RPMI8226 (cell line): ENCODE results near the gene CDK9.

ENCODE experiments used
- DNase-seq: peaks from one replicate; pipeline ENCODE4 v3.0.0-alpha.2; 2015

Gene CDK9

GRCh38 chr9:127762111-127762676 lies 23.6 kb upstream of the CDK9 start:
- no peak for DNase-seq

- DNase-seq = peak; percentile 69
Measured at GRCh38 chr9:127763918-127764384, 21.9 kb upstream of the CDK9 start.

GRCh38 chr9:127765418-127765817 lies 20.4 kb upstream of the CDK9 start:
- no peak for DNase-seq

- DNase-seq = no peak
Measured at GRCh38 chr9:127767410-127767809, 18.4 kb upstream of the CDK9 start.

GRCh38 chr9:127767909-127768331 lies 17.9 kb upstream of the CDK9 start:
- DNase-seq = no peak

- DNase-seq = no peak
Measured at GRCh38 chr9:127768698-127769097, 17.1 kb upstream of the CDK9 start.

- DNase-seq = no peak
Measured at GRCh38 chr9:127769101-127769500, 16.7 kb upstream of the CDK9 start.

- no peak for DNase-seq
Measured at GRCh38 chr9:127769929-127770582, 15.8 kb upstream of the CDK9 start.

DNA sequence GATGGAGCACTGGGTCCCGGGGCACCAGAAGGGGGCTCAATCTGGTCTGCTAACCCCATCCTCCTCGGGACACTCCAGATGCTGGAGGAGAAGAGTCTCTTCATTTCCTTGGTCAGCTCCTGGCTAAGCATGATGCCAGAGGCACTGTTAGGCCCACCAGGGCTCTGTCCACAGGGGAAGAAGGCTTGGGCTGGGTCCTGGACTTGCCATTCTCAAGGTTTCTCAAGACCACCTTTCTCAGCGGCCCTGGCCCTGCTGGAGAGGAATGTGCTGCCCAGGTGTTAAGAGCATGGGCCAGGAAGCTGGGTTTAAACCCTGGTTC lies 15.3 kb upstream of the CDK9 start:
- DNase-seq = no peak

GRCh38 chr9:127770905-127771569 lies 14.8 kb upstream of the CDK9 start:
- peak; percentile 99 for DNase-seq

- DNase-seq = no peak
Measured at GRCh38 chr9:127771570-127772189, 14.2 kb upstream of the CDK9 start.

GRCh38 chr9:127772603-127773002 lies 13.2 kb upstream of the CDK9 start:
- no peak for DNase-seq

GRCh38 chr9:127773272-127773671 lies 12.6 kb upstream of the CDK9 start:
- no peak for DNase-seq

- DNase-seq = no peak
Measured at GRCh38 chr9:127773981-127774380, 11.9 kb upstream of the CDK9 start.

GRCh38 chr9:127776195-127776923 lies 9.5 kb upstream of the CDK9 start:
- DNase-seq = peak; percentile 97

DNA sequence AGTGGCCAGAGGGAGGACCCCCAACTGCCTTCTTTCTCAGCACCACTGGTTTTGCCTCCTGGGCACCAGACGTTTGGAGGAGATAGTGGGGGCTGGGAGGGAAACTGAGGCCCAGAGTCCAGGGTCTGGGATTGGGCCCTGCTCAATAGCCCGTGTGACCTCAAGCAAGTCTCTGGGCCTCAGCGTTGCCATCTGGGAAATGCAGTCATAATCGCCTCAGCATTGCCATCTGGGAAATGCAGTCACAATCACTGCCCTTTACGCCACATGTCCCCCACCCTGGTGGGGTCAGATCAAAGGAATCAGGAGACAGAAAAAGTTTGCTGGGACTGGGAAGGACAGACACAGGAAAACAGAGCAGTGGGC lies 8.9 kb upstream of the CDK9 start:
- DNase-seq = peak; percentile 69

DNA sequence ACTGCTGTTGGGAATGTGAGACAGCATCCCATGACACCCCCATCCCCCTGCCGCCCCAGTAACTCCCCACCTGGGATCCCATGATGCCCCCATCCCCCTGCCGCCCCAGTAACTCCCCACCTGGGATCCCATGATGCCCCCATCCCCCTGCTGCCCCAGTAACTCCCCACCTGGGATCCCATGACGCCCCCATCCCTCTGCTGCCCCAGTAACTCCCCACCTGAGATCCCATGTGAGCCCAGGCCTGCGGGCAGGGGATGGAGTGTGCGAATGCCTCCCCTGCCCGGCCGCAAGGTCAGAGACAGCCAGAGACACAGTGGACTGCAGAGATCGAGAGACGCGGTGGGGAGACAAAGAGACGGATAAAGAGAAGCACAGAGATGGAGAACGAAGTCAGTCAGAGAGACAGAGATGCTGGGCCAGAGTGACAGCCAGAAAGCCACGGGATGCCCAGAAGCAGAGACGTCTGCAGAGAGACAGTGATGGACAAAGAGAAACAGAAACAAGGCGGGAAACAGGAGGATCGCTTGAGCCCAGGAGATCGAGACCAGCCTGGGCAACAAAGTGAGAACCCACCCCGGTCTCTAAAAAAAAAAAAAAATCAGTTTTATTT lies 8.4 kb upstream of the CDK9 start:
- DNase-seq = peak; percentile 43

GRCh38 chr9:127778280-127779135 lies 7.3 kb upstream of the CDK9 start, which contains the start of gene SH2D3C:
SH2D3C (minus strand) TSS chr9:127778666; CDS start chr9:127778627, 39 bp downstream.
- DNase-seq = peak; percentile 82

- peak; percentile 96 for DNase-seq
Measured at GRCh38 chr9:127779136-127779981, 6.5 kb upstream of the CDK9 start.

- DNase-seq = peak; percentile 30
Measured at GRCh38 chr9:127780126-127780885, 5.5 kb upstream of the CDK9 start.
